IPS-18c (cell line): ENCODE measurements around the gene TACR1.
"Not testable (repeated sequence)": the region's sequence is repeated elsewhere in the genome, so short reads cannot be mapped to it uniquely, and the experiment has no call there.

Experiments
- H3K4me3 ChIP-seq: 2 replicates; pipeline ENCODE4 v1.7.0; 2013; ENCODE audit warnings: low read depth, mild to moderate bottlenecking, low read length, moderate library complexity; ENCODE audit not compliant: insufficient read depth
- H3K9me3 ChIP-seq: one replicate; pipeline ENCODE4 v1.6.1; 2013; ENCODE audit warnings: mild to moderate bottlenecking, low read length, moderate library complexity; ENCODE audit not compliant: control insufficient read depth, insufficient read depth

Gene TACR1

GRCh38 chr2:75202359-75202758 lies 3.0 kb upstream of the TACR1 start:
- H3K9me3 ChIP-seq, result peaks cover 2% of the 10 kb centered on the region

GRCh38 chr2:75200140-75201096 lies 1.1 kb upstream of the TACR1 start:
- H3K9me3 ChIP-seq, result peaks cover 2% of the 10 kb centered on the region
- peak overlapping the region; percentile 67 for H3K4me3 ChIP-seq

More at GRCh38 chr2:75202359-75202758, 3.0 kb upstream of the TACR1 start:
- no peak overlapping the region for H3K4me3 ChIP-seq

- no peak overlapping the region for H3K4me3 ChIP-seq
- peaks cover 2% of the 10 kb centered on the region for H3K9me3 ChIP-seq
These were observed 4.1 kb downstream of the TACR1 start for GRCh38 chr2:75195076-75195691.

GRCh38 chr2:75194184-75194868 lies 5.0 kb downstream of the TACR1 start:
- Histone ChIP-seq H3K4me3 (no peak overlapping the region), H3K9me3 (peaks cover 2% of the 10 kb centered on the region)

- H3K9me3 ChIP-seq, result no peaks in the 10 kb centered on the region
- no peak overlapping the region for H3K4me3 ChIP-seq
These were observed 6.8 kb downstream of the TACR1 start for GRCh38 chr2:75192496-75192895.

- H3K4me3 ChIP-seq, result no peak overlapping the region
- H3K9me3 ChIP-seq, result no peaks in the 10 kb centered on the region
These were observed 8.9 kb downstream of the TACR1 start for GRCh38 chr2:75190271-75190990.

GRCh38 chr2:75186821-75187220 lies 12.5 kb downstream of the TACR1 start:
- Histone ChIP-seq H3K9me3 (no peaks in the 10 kb centered on the region), H3K4me3 (no peak overlapping the region)

- H3K4me3 ChIP-seq, result no peak overlapping the region
- H3K9me3 ChIP-seq, result no peaks in the 10 kb centered on the region
These were observed 16.7 kb downstream of the TACR1 start for GRCh38 chr2:75182606-75183005.

- no peaks in the 10 kb centered on the region for H3K9me3 ChIP-seq
- no peak overlapping the region for H3K4me3 ChIP-seq
These were observed 18.8 kb downstream of the TACR1 start for GRCh38 chr2:75180476-75180875.

- Histone ChIP-seq H3K9me3 (no peaks in the 10 kb centered on the region), H3K4me3 (no peak overlapping the region)
These were observed 21.9 kb downstream of the TACR1 start for GRCh38 chr2:75177427-75177826.

GRCh38 chr2:75175456-75175855 lies 23.9 kb downstream of the TACR1 start:
- Histone ChIP-seq H3K9me3 (no peaks in the 10 kb centered on the region), H3K4me3 (no peak overlapping the region)

- Histone ChIP-seq H3K9me3 (no peaks in the 10 kb centered on the region), H3K4me3 (no peak overlapping the region)
These were observed 24.3 kb downstream of the TACR1 start for GRCh38 chr2:75174981-75175380.

GRCh38 chr2:75174519-75174918 lies 24.8 kb downstream of the TACR1 start:
- no peaks in the 10 kb centered on the region for H3K9me3 ChIP-seq
- no peak overlapping the region for H3K4me3 ChIP-seq

- Histone ChIP-seq H3K4me3 (no peak overlapping the region), H3K9me3 (no peaks in the 10 kb centered on the region)
These were observed 25.6 kb downstream of the TACR1 start for GRCh38 chr2:75173740-75174139.

- H3K4me3 ChIP-seq, H3K9me3 ChIP-seq: not testable (repeated sequence)
These were observed 27.9 kb downstream of the TACR1 start for GRCh38 chr2:75171423-75171822.

- H3K4me3 ChIP-seq, result no peak overlapping the region
- H3K9me3 ChIP-seq, result no peaks in the 10 kb centered on the region
These were observed 28.4 kb downstream of the TACR1 start for GRCh38 chr2:75170889-75171288.

- no peak overlapping the region for H3K4me3 ChIP-seq
- H3K9me3 ChIP-seq, result no peaks in the 10 kb centered on the region
These were observed 31.1 kb downstream of the TACR1 start for GRCh38 chr2:75168186-75168585.
